Measurements from ENCODE around the gene GTF3C5.
"Not testable (repeated sequence)": the region's sequence is repeated elsewhere in the genome, so short reads cannot be mapped to it uniquely, and the experiment has no call there.

The GTF3C5 gene

DNA sequence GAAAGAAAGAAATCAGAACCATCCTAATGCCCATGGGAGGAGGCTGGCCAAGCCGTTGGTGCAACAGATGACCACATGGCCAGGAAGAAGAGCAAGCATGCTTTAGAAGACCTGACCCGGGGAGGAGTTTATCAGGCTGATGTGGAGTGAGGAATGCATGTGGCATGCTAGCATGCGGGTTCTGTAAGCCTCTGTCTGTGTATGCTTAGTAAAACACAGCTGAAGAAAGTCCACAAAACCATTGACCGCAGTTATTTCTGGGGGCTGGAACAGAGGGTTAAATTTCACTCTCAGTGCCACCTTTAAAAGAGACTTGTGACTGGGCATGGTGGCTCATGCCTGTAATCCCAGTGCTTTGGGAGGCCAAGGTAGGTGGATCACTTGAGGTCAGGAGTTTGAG, 33.2 kb upstream of the GTF3C5 start:
- TF ChIP-seq, protein P1, sequence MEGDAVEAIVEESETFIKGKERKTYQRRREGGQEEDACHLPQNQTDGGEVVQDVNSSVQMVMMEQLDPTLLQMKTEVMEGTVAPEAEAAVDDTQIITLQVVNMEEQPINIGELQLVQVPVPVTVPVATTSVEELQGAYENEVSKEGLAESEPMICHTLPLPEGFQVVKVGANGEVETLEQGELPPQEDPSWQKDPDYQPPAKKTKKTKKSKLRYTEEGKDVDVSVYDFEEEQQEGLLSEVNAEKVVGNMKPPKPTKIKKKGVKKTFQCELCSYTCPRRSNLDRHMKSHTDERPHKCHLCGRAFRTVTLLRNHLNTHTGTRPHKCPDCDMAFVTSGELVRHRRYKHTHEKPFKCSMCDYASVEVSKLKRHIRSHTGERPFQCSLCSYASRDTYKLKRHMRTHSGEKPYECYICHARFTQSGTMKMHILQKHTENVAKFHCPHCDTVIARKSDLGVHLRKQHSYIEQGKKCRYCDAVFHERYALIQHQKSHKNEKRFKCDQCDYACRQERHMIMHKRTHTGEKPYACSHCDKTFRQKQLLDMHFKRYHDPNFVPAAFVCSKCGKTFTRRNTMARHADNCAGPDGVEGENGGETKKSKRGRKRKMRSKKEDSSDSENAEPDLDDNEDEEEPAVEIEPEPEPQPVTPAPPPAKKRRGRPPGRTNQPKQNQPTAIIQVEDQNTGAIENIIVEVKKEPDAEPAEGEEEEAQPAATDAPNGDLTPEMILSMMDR (IDR thresholded peaks at IDR 0.05; ENCODE audit: insufficient read depth, low read depth, low read length, missing control alignments): no peak
- peak; percentile 57 for DNase-seq (ENCODE audit: low read depth)
- H3K4me3 ChIP-seq (ENCODE audit: low read length): no peak overlapping the region

DNA sequence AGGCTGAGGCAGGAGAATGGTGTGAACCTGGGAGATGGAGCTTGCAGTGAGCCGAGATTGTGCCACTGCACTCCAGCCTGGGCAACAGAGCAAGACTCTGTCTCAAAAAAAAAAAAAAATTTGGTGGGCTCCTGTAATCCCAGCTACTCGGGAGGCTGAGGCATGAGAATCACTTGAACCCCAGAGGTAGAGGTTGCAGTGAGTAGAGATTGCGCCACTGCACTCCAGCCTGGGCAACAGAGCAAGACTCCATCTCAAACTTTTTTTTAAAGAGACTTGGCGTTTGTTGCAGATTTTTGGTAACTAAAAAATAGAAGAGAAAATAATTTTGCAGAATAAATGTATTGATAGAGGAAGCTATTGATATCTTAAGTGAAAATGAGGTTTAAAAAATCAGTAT, 32.6 kb upstream of the GTF3C5 start:
- not testable (repeated sequence) for DNase-seq (ENCODE audit: low read depth); H3K4me3 ChIP-seq (ENCODE audit: low read length)

DNA sequence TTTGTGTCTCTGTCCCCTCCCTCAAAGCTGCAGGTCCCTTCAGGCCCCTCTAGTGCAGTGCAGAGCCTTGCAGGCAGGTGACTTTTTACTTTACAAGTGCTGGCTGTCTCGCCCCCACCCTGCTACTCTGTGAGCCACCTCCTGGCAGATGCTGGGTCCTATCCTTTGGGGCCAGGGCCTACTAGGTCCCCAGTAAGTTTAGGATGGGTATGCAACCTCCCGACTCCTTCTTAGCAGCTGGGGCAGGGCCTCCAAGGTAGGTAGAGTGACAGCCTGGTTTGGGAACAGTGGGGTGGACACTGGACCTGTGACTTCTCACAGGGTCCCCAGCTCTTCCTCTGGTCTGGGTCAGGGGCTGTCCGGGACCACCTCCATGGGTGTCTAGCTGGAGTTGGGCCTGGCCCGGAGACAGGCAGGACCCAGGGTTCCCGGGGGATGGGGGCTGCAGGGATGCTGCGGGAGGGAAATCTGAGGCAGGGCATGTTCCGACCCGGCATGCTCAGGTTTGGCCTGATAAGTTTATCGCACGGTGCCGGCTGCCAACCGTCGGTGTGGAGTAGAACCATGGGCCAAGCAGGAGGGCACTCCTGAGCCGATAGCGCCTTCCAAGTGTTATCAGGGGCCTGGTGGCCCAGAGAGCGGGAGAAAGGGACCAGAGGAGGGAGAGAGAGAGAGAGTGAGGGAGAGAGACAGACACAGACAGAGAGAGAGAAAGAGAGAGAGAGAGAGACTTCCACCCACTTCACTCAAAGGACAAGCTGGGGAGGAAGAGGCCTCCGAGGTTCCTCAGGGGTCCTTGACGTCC, 31.8 kb upstream of the GTF3C5 start:
- no peak overlapping the region for H3K4me3 ChIP-seq (ENCODE audit: low read length)
- TF ChIP-seq, protein P1 (IDR thresholded peaks at IDR 0.05; ENCODE audit: insufficient read depth, low read depth, low read length, missing control alignments): no peak
- DNase-seq (ENCODE audit: low read depth): no peak

DNA sequence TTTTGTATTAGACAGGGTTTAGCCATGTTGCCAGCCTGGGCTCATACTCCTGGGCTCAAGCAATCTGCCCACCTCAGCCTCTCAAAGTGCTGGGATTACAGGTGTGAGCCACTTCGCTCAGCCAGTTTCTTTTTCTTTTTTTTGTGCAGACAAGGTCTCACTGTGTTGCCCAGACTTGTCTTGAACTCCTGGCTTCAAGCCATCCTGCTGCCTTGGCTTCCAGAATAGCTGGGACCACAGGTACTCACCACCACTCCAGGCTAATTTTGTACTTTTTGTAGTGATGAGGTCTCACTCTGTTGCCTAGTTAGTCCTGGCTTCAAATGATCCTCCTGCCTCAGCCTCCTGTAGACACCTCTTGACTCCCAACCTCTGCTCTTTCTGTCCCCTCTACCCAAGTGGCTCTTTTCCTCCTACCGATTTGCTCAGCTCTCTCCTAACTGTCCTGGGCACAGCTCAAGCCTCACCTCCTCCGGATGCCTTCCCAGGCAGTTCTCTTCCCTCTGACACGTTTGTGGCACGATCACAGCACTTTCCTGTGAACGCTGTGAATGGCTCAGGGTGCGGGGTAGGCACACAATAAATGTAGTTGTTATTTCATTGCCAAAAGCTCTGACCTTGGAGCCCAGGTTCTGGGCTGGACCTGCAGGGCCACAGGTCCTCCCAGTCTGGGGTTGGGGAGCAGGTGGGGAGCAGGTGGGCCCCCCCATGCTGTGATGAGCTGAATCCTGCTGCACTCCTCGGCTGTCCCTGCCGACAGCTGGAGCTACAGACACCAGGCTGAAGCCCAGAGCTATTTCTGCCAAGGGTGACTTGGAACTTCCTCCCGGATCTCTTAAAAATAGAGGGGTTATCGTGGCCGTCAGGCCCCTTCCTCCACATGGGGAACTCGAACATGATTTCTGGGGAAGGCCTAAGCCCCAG, 28.4 kb upstream of the GTF3C5 start:
- TF ChIP-seq, protein P1 (IDR thresholded peaks at IDR 0.05; ENCODE audit: insufficient read depth, low read depth, low read length, missing control alignments): no peak
- DNase-seq (ENCODE audit: low read depth): peak; percentile 89
- no peak overlapping the region for H3K4me3 ChIP-seq (ENCODE audit: low read length)

DNA sequence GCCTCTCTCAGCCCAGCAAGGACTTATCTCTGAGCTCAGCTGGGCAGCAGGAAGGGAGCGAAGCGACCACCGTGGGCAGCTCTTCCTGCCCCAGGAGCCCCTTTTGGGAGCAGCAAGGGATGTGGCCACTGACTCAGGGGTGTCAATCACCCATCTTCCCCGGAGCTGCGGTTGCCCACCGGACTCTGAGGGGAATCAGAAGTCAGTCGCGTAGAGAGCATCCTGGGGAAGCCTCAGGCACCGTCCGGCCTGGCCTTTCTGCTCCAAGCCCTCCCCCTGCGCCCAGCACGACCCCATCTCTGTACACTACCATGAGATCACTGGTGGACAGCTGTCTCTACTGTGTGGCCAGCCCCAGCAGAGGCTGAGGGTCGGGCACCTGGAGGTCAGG, 27.7 kb upstream of the GTF3C5 start:
- TF ChIP-seq, protein P1 (IDR thresholded peaks at IDR 0.05; ENCODE audit: insufficient read depth, low read depth, low read length, missing control alignments): no peak
- no peak for DNase-seq (ENCODE audit: low read depth)

DNA sequence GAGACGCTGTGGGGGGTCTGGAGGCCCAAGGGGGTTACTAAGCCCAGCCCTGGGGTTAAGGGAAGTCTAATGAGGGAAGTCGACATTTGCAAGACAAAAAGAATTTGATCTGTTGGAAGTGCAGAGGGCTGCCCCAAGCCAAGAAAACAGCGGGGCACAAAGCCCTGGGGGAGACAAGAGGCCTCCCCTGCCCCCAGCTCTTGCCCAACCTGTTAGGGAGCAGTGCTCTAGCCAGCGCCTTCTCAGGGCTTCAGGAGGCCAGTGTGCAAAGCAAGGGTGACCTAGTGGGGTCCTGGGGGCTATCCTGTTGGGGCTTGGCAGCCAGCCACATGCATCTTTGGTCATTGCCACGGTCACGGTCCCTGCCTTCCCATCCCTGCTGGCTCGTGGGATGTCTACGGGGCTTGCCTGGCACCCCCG, 27.1 kb upstream of the GTF3C5 start:
- TF ChIP-seq, protein P1 (IDR thresholded peaks at IDR 0.05; ENCODE audit: insufficient read depth, low read depth, low read length, missing control alignments): no peak
- no peak for DNase-seq (ENCODE audit: low read depth)
- no peak overlapping the region for H3K4me3 ChIP-seq (ENCODE audit: low read length)

More for the DNA sequence above, 27.7 kb upstream of the GTF3C5 start:
- no peak overlapping the region for H3K4me3 ChIP-seq (ENCODE audit: low read length)

Measured in epithelial cell of esophagus (primary cell).